GM19351 (cell line): ENCODE measurements around the gene ASB18.

ENCODE experiments used
- ATAC-seq: cut with Tn5 transposase; IDR thresholded peaks from one replicate; pipeline ENCODE4 v1.9.1; 2021; ENCODE audit warnings: mild to moderate bottlenecking, moderate library complexity; ENCODE audit not compliant: unreplicated experiment

The ASB18 gene

DNA sequence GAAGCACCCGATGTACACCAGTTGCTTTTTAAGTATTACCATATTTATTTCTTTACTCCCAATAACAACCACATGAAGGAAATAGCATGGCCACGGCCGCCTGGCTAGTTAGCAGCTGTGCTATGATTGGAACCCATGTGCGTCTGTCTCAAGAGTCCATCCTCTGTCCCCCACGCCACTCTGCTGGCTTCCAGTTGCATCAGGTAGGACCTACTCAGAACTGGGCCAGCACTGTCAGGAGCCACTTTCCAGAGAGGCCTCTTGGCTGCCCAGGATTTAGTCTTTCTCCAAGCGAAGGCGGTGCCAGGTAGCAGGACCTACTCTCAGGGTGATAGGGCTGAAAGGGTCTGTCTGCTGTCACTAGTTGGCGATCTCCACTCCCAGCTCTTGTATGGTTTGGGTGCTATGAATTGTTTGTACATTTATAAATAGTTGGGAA, 22.1 kb downstream of the ASB18 start:
- ATAC-seq: no peak

DNA sequence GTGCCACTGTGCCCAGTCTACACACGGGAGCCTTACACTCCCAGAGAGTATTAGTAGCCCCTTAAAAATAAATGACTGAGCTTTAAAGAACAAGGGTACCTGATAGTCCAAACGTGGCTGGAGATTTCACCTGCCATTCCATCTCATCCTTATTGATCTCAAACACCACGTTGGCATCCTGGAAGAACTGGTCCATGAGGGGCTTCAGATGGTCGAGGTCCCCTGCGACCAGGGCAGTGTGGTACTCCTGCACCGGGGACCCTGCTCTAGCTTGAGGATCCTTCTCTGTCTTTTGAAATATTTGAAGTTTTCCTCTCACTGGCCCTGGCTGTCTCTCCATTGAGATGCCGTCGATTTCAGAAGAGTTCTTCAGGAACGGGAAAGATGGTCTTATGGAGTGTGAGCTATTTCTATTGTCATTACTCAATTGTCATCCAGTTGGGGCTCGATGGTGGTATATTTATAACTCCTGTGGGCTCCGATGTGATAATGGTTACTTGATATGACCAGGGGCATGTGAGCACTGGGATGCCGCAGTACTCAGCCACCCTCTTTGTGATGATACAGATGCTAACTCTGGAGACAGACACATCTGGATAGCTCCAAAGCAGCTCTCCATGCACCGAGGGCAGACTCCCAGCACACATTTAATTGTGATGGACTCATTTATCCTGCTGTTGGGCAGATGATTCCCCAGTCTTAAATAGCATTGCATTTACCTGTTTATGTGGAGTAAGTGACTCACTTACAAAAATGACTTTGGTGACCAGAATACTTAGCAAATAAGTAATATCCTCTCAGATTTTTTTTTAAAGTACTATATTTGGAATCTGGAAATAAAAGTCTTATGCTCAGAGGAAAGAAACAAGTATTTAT, 22.8 kb downstream of the ASB18 start:
- ATAC-seq: no peak

- no peak for ATAC-seq
These were observed 23.8 kb downstream of the ASB18 start for GRCh38 chr2:236240228-236240990.

DNA sequence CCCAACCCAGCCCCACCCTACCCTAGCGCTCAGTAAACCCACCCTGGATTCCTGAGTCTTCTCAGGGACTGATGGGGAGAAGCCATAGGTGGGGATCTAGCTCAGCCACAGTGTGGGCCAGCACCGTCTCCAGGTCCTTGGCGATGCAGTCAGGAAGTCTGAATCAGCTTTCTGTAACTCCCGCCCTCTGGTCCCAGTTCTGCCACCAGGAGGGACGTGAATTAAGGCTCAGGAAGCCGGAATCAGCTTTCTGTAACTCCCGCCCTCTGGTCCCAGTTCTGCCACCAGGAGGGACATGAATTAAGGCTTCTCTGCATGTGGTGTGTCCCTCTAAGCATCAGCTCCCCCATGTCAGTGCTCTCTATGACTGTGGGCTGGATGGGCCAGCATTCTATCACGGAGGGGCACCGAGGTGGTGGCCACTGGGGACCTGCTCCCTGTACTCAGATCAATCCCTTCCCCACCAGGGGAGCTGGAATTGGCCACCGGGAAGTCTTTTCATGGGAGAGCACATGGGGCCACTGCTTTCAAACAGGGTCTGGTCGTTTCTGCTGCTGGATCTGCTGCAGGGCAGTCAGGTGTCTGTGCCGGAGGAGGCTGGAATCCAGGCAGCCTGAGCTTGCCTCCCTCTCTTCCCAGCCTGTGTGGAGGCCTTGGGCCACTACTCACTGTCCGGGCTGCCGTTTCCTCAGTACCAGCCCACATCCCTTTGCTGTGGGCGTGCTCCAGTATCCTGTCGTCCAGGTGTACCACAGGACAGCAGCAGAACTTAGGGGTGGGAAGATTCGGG, 24.7 kb downstream of the ASB18 start:
- no peak for ATAC-seq

DNA sequence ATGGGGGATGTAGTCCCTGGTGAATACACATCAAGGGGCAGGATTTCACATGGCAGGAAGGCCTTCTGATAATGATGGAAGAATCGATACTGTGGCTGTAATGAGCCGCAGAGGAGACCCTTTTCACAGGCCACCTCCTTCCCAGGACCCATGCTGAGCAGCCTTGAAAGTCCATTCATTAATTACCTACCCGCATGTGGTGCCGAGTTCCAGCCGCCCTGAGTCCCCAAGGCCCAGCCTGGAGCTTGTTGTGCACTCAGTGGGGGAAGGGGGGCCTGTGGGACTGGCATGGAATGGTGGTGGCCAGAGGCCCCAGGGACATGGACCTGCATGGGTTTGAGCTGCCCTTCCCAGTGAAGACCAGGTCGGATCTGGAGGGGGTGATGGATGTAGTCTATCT, 25.5 kb downstream of the ASB18 start:
- ATAC-seq: no peak

- no peak for ATAC-seq
These were observed 26.6 kb downstream of the ASB18 start for GRCh38 chr2:236237468-236238190.

DNA sequence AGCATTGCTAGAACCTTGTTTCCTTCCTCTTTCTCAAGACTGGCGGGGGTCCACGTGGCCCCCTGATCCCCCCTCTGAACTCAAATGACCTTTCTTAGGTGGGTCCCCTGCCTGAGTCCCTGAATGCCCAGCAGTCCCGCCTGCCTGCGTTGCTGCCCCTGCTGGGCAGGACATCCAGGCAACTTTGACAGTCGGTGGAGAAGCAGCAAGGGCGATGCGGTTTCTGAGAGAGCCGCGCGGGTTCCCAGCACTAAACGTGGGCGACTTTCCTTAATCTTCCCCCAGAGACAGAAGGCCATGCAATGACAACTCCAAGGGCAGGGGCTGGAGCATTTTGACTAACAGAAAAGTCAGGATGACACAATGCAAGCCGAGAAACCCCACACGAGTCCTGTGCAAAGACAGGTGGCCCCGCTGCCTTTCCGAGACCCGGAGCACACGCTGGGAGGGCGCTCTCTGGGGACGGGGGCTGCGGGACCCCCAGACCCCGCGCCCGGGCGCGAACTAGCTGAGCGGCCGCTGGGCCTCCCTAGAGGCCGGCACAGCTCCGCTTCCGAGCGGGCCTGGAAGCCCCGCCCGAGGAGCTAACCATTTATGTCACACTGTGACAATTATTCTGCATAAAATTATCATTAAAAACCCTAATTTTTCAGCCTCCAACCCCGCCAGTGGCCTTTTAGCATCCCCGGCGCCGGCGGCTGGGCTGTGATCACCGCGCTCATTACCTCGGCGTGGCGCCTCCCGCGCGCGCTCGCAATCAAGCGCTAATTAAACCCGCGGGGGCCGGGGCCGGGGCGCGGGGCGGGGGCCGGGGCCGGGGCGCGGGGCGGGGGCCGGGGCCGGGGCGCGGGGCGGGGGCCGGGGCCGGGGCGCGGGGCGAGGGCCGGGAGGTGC, 27.4 kb downstream of the ASB18 start:
- ATAC-seq: no peak

DNA sequence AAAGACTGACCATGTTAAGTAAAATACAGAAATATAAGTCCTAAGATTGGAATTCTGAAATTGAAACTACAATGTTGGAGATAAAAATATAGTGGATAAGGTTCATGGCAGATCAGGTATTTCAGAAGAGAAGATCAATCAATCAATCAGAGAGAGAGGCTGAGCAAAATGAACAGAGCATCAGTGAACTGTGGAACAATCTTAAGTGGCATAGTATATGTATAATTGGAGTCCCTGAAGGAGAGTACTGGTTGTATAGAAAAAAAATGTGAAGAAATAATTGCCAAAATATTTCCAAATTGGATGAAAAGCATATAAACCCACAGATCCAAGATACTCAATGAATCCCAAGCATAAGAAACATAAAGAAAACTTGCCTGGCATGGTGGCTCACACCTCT, 35.0 kb downstream of the ASB18 start:
- no peak for ATAC-seq

DNA sequence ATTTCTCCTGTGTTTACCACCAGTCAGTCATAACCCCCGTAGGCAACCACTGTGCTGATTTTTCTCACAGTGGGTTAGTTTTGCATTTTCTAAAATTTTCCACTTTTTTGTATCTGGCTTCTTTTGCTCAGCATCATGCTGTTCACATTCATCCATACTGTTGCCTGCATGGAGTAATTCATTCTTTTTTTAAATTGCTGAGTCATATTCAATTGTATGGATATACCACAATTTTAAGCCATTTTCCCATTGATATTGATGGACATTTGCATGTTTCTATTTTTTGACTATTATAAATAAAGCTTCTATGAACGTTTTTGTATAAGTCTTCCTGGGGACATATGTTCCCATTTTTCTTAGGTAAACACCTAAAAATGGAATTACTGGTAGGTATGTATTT, 40.5 kb downstream of the ASB18 start:
- no peak for ATAC-seq

DNA sequence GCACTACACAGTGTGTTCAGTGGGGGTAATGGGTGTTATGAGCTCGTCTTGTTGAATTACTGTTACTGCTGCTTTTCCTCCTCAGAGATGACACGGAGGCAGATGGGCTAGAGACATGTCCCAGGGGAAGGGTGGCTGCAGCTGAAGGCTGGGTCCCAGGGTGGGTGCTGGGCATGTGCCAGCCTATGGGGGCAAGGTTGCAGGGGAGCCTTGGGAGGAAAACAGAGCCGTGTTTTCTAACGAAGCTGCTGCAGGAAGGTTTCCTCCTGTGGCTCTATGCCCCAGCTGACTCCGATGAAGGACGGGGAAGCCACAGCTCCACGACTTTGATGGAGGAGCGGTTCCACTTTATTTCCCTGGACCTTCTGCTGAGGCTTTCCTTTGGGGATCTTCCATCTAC, 42.4 kb downstream of the ASB18 start:
- ATAC-seq: no peak

DNA sequence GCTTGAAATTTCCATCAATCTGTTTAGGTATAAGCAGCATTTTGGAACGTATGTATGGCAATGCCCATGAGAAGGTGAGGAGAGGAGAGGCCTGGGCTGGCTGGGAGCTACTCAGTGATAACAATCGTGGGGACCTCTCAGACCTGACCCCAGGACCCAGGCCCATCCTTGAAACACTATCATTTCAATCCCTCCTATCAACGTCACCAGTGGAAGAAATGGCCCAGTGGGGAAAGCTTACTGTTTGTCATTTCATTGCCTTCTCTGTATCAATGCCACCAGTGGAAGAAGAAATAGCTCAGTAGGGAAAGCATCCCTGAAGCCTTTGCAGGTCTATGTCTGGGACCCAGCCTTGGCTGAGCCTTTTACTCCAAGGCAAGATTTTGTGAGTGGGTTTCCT, 44.8 kb downstream of the ASB18 start:
- no peak for ATAC-seq

GRCh38 chr2:236217926-236218325, 46.3 kb downstream of the ASB18 start:
- no peak for ATAC-seq

DNA sequence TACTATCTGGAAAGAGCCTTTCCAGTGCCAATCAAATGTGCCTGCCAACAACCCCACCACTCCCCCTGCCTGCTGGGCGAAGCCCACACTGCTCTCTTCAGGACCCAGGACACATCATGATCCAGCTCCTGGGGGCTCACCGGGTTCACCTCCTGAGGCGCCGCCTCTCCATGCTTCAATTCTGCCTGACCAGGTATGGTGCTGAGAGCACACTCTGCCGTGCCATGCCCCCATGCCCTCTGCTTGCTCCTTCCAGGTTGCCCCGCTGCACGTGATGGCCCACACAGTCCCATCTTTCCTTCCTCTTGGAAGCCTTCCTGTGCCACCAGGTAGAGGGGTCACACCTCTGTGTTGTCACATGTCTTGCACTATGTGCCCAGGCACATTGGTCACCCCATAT, 47.5 kb downstream of the ASB18 start:
- no peak for ATAC-seq

GRCh38 chr2:236215761-236216333, 48.4 kb downstream of the ASB18 start:
- no peak for ATAC-seq

- no peak for ATAC-seq
These were observed 49.0 kb downstream of the ASB18 start for GRCh38 chr2:236215196-236215595.

DNA sequence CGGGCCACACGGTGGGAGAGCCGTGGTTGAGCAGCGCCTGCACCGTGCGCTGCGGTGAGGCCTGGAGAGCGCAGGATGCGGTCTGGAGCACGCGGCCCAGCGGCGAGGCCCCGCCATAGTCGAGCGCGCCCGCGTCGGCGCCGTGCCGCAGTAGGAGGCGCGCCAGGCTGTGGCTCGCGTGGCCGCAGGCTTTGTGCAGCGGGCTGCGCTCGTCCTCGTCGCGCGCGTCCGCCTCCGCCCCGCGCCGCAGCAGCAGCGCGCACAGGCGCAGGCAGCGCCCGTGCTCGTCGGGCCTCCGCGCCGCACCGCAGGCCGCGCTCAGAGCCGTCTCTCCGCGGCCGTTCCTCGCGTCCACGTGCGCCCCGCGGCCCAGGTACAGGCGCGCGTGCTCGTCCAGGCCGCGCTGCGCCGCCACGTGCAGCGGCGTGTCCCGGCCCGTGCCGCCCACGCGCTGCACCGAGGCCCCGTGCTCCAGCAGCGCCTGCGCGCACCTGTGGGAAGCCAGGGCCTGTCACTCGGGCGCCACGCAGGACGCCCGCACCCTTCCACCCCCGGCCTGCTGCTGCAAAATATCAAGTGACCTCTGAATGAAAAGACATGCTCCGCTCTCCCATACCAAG, 49.7 kb downstream of the ASB18 start:
- ATAC-seq: no peak

- ATAC-seq: no peak
These were observed 52.9 kb downstream of the ASB18 start for GRCh38 chr2:236211296-236211695.

GRCh38 chr2:236210536-236210935, 53.7 kb downstream of the ASB18 start:
- ATAC-seq: no peak

- ATAC-seq: no peak
These were observed 54.2 kb downstream of the ASB18 start for GRCh38 chr2:236209996-236210395.
